Osteocyte (in vitro differentiated cells): Measurements from ENCODE around the gene PLPPR3. TPM values are rescaled to one million over a fixed set of nuclear protein-coding genes. Genes with fewer than 3 reads are reported as not detected.
"Not testable (repeated sequence)": the region's sequence is repeated elsewhere in the genome, so short reads cannot be mapped to it uniquely, and the experiment has no call there.

Experiments used
- DNase-seq: peaks from one replicate; pipeline ENCODE4 v3.0.0; 2021; ENCODE audit warnings: mixed read lengths; ENCODE audit not compliant: unreplicated experiment; ENCODE audit errors: extremely low spot score
- H3K27ac Mint-ChIP-seq: one replicate; pipeline ENCODE4 v1.8.0; 2021; ENCODE audit warnings: mild to moderate bottlenecking, mixed read lengths; ENCODE audit not compliant: unreplicated experiment
- H3K27me3 Mint-ChIP-seq: one replicate; pipeline ENCODE4 v1.8.0; 2021; ENCODE audit warnings: mixed read lengths; ENCODE audit not compliant: unreplicated experiment
- H3K36me3 Mint-ChIP-seq: one replicate; pipeline ENCODE4 v1.8.0; 2021; ENCODE audit warnings: mixed read lengths; ENCODE audit not compliant: unreplicated experiment
- H3K4me1 Mint-ChIP-seq: one replicate; pipeline ENCODE4 v1.8.0; 2021; ENCODE audit warnings: mixed read lengths; ENCODE audit not compliant: unreplicated experiment
- H3K4me3 Mint-ChIP-seq: one replicate; pipeline ENCODE4 v1.8.0; 2021; ENCODE audit warnings: mild to moderate bottlenecking, moderate library complexity, mixed read lengths; ENCODE audit not compliant: unreplicated experiment
- H3K9me3 Mint-ChIP-seq: one replicate; pipeline ENCODE4 v1.8.0; 2021; ENCODE audit warnings: mixed read lengths; ENCODE audit not compliant: unreplicated experiment
- CTCF ChIP-seq: fragments of 200-600 bp; sonication (generic); IDR thresholded peaks from 2 replicates; pipeline ENCODE4 v1.5.0; 2021; ENCODE audit warnings: antibody characterized with exemption, mild to moderate bottlenecking, moderate library complexity
- total RNA-seq: library from RNA; stranded (reverse); gene quantifications from 2 replicates; pipeline ENCODE4 v1.2.1, GENCODE V29; 2021

The PLPPR3 gene
- total RNA-seq, 1 donor from 2014 or later = 18.2 TPM

GRCh38 chr19:843180-843835 lies 21.6 kb upstream of the PLPPR3 start:
- H3K27me3 Mint-ChIP-seq = peaks cover 3% of the 10 kb centered on the region
- no peaks in the 10 kb centered on the region for H3K36me3 Mint-ChIP-seq
- DNase-seq = peak; percentile 83
- no peak for TF ChIP-seq CTCF
- no peak overlapping the region for H3K27ac Mint-ChIP-seq
- H3K4me1 Mint-ChIP-seq = peaks cover 20% of the 10 kb centered on the region
- H3K9me3 Mint-ChIP-seq = no peaks in the 10 kb centered on the region
- no peak overlapping the region for H3K4me3 Mint-ChIP-seq

- H3K4me3 Mint-ChIP-seq, H3K27ac Mint-ChIP-seq, H3K36me3 Mint-ChIP-seq, H3K9me3 Mint-ChIP-seq, H3K27me3 Mint-ChIP-seq, DNase-seq: not testable (repeated sequence)
- peaks cover 20% of the 10 kb centered on the region for H3K4me1 Mint-ChIP-seq
Observed at GRCh38 chr19:842802-843179, 21.0 kb upstream of the PLPPR3 start.

- H3K27me3 Mint-ChIP-seq = peaks cover 3% of the 10 kb centered on the region
- TF ChIP-seq CTCF = no peak
- H3K4me1 Mint-ChIP-seq = peaks cover 14% of the 10 kb centered on the region
- H3K36me3 Mint-ChIP-seq = no peaks in the 10 kb centered on the region
- no peak for DNase-seq
- no peaks in the 10 kb centered on the region for H3K9me3 Mint-ChIP-seq
- no peak within 1 kb of the TSS for H3K4me3 Mint-ChIP-seq
- no peak within 1 kb of the TSS for H3K27ac Mint-ChIP-seq
Observed at GRCh38 chr19:840519-841206, 18.9 kb upstream of the PLPPR3 start, which contains the start of gene PRTN3. Gene PRTN3, plus strand, starts transcription at chr19:840999. Its CDS starts 10 bp downstream, at chr19:841009.

- Mint-ChIP-seq H3K27me3 (no peaks in the 10 kb centered on the region), H3K27ac (no peak overlapping the region), H3K4me1 (peaks cover 9% of the 10 kb centered on the region), H3K36me3 (no peaks in the 10 kb centered on the region), H3K4me3 (no peak overlapping the region), H3K9me3 (no peaks in the 10 kb centered on the region)
- TF ChIP-seq CTCF = no peak
- no peak for DNase-seq
Observed at GRCh38 chr19:835210-835810, 13.6 kb upstream of the PLPPR3 start.

GRCh38 chr19:834216-834615 lies 12.5 kb upstream of the PLPPR3 start:
- Mint-ChIP-seq H3K9me3 (no peaks in the 10 kb centered on the region), H3K4me3 (no peak overlapping the region), H3K27ac (no peak overlapping the region), H3K36me3 (no peaks in the 10 kb centered on the region), H3K4me1 (peaks cover 8% of the 10 kb centered on the region), H3K27me3 (no peaks in the 10 kb centered on the region)
- no peak for DNase-seq
- no peak for TF ChIP-seq CTCF
